K562 (cell line): ENCODE data around the gene FASTK. TPM values are rescaled to one million over a fixed set of nuclear protein-coding genes. Genes with fewer than 3 reads are reported as not detected.

Experiments used
- ATAC-seq: fragments of 200-7000 bp; cut with Tn5 transposase; 3 replicates; pipeline ENCODE4 v1.9.1; 2020; ENCODE audit warnings: moderate library complexity
- BruUV-seq: library from RNA; stranded (reverse); fragments of 400-500 nt; replicated peaks from 2 replicates; lab custom pipeline; 2021; lab: Mats Ljungman, UMichigan
- CTCF ChIA-PET: fragments of 300-600 bp; formaldehyde crosslinking; extraction: SDS; loops from one replicate; lab custom pipeline; 2021; ENCODE audit warnings: low intra/inter-chr PET ratio; lab: Yijun Ruan, JAX
- POLR2A ChIA-PET: fragments of 300-600, 350-650 bp; sonication (Branson Sonifier 250); formaldehyde crosslinking; extraction: SDS; loops from one replicate; lab custom pipeline; 2021; ENCODE audit warnings: antibody characterized with exemption, inconsistent platforms; lab: Yijun Ruan, JAX
- DNase-seq, 4 experiments: peaks; one replicate each; pipeline versions ENCODE4 v3.0.0 to v3.0.0-alpha.2; 2011 to 2018; ENCODE audit warnings: low spot score in 3 of 4, mixed read lengths in 3 of 4; ENCODE audit errors: extremely low read depth in 1 of 4
- FAIRE-seq: peaks from 2 replicates; lab custom pipeline; 2011; peaks lifted over from hg19 to GRCh38; lab: Jason Lieb, UNC
- H2AFZ ChIP-seq: 2 replicates; pipeline ENCODE4 v1.6.0; 2011; ENCODE audit warnings: low read depth, low read length, control low read depth, inconsistent platforms
- H3K27ac ChIP-seq: fragments of 200-600 bp; 3 replicates; pipeline ENCODE4 v1.8.0; 2011; ENCODE audit warnings: low read depth, mild to moderate bottlenecking, control low read depth, inconsistent platforms, low read length, moderate library complexity, mixed read lengths; ENCODE audit errors: extremely low read depth
- H3K27me3 ChIP-seq, 2 experiments: fragments of 300-600 bp in 1 of 2; 2 replicates in 1 of 2; 3 replicates in 1 of 2; pipeline versions ENCODE4 v1.6.0 to v1.8.0; 2011; ENCODE audit warnings: inconsistent platforms in 2 of 2, low read length in 2 of 2, mild to moderate bottlenecking in 1 of 2, mixed read lengths in 1 of 2, moderate library complexity in 1 of 2; ENCODE audit not compliant: control insufficient read depth in 2 of 2, insufficient read depth in 2 of 2
- H3K36me3 ChIP-seq: fragments of 300-600 bp; 3 replicates; pipeline ENCODE4 v1.8.0; 2011; ENCODE audit warnings: mild to moderate bottlenecking, low read length, inconsistent platforms; ENCODE audit not compliant: control insufficient read depth, insufficient read depth
- H3K4me1 ChIP-seq, 2 experiments: fragments of 200-600 bp in 1 of 2; replicated peaks in 1 of 2; 2 replicates in 1 of 2; 3 replicates in 1 of 2; pipeline versions ENCODE4 v1.5.1 to v1.8.0; 2011; ENCODE audit warnings: inconsistent platforms in 2 of 2, low read length in 2 of 2, mild to moderate bottlenecking in 1 of 2, mixed read lengths in 1 of 2, moderate library complexity in 1 of 2; ENCODE audit not compliant: control insufficient read depth in 2 of 2, insufficient read depth in 2 of 2
- H3K4me2 ChIP-seq: 2 replicates; pipeline ENCODE4 v1.6.1; 2011; ENCODE audit warnings: low read length, control low read depth, inconsistent platforms, mixed read lengths; ENCODE audit not compliant: insufficient read depth
- H3K4me3 ChIP-seq: fragments of 200-600 bp; sonication (generic), shearing (Covaris generic); 2 replicates; pipeline ENCODE4 v1.5.1; 2016; ENCODE audit warnings: control low read depth, inconsistent platforms
- H3K79me2 ChIP-seq: fragments of 200-600 bp; 3 replicates; pipeline ENCODE4 v1.8.0; 2011; ENCODE audit warnings: low read length, inconsistent platforms; ENCODE audit not compliant: control insufficient read depth, insufficient read depth
- H3K9ac ChIP-seq, 2 experiments: 2 replicates each; pipeline versions ENCODE4 v1.6.0 to v1.6.1; 2011; ENCODE audit warnings: low read depth in 2 of 2, low read length in 2 of 2, control low read depth in 1 of 2, inconsistent platforms in 1 of 2, mild to moderate bottlenecking in 1 of 2, mixed read lengths in 1 of 2; ENCODE audit not compliant: insufficient read depth in 1 of 2
- H3K9me1 ChIP-seq: one replicate; pipeline ENCODE4 v1.6.0; 2011; ENCODE audit warnings: inconsistent platforms, mild to moderate bottlenecking, low read length, moderate library complexity; ENCODE audit not compliant: control insufficient read depth, insufficient read depth
- H3K9me3 ChIP-seq: replicated peaks from 2 replicates; pipeline ENCODE4 v1.5.1; 2011; ENCODE audit warnings: low read depth, low read length, inconsistent platforms; ENCODE audit not compliant: control insufficient read depth, insufficient read depth
- H4K20me1 ChIP-seq: replicated peaks from 2 replicates; pipeline ENCODE4 v1.6.1; 2011; ENCODE audit warnings: low read length, inconsistent platforms, mixed read lengths; ENCODE audit not compliant: control insufficient read depth, insufficient read depth
- ADNP ChIP-seq: fragments of 200-800 bp; sonication (Bioruptor generic); IDR thresholded peaks from 2 replicates; pipeline ENCODE4 v1.6.1; 2016; ENCODE audit warnings: missing genetic modification characterization, missing compliant biosample characterization
- NFATC3 ChIP-seq: fragments of 450-650 bp; IDR thresholded peaks from 2 replicates; pipeline ENCODE4 v1.6.1; 2017; ENCODE audit warnings: mild to moderate bottlenecking
- NFXL1 ChIP-seq: fragments of 450-650 bp; formaldehyde crosslinking; IDR thresholded peaks from 2 replicates; pipeline ENCODE4 v1.4.0; 2021; ENCODE audit warnings: mild to moderate bottlenecking
- POLR2A ChIP-seq: fragments of 450-650 bp; conservative IDR thresholded peaks from 2 replicates; pipeline ENCODE4 v1.6.1; 2016
- POLR2G ChIP-seq: fragments of 200-400 bp; formaldehyde crosslinking; IDR thresholded peaks from 2 replicates; pipeline ENCODE4 v1.6.1; 2017; ENCODE audit warnings: low read depth, mild to moderate bottlenecking, antibody characterized with exemption, low read length, moderate library complexity
- RBFOX2 ChIP-seq: fragments of 200-400 bp; formaldehyde crosslinking; IDR thresholded peaks from 2 replicates; pipeline ENCODE4 v1.6.1; 2017; ENCODE audit warnings: low read depth, mild to moderate bottlenecking, low read length, moderate library complexity
- ZBTB8A ChIP-seq: fragments of 450-650 bp; IDR thresholded peaks from 2 replicates; pipeline ENCODE4 v1.6.1; 2018; ENCODE audit warnings: mild to moderate bottlenecking, moderate library complexity; ENCODE audit not compliant: partially characterized antibody
- WGBS: fragments of 100-300 bp; shearing (Covaris generic); methylation state at CpG from one replicate; pipeline ENCODE4 v1.1.6; 2016; ENCODE audit warnings: low coverage, mixed read lengths; ENCODE audit not compliant: insufficient coverage; ENCODE audit errors: missing lambda C conversion rate; 5-methylcytosine and 5-hydroxymethylcytosine counted together
- in situ Hi-C: fragments of 300-500 bp; cut with MboI; formaldehyde crosslinking; loops from 4 replicates; pipeline ENCODE4 v1.15.0; 2018; ENCODE audit warnings: inconsistent platforms, mixed read lengths
- intact Hi-C: fragments of 100-400 bp; cut with micrococcal nuclease; formaldehyde crosslinking; loops from 2 replicates; pipeline ENCODE4 v1.14.2; 2022
- polyA plus RNA-seq, 8 experiments: library from polyadenylated mRNA; depleted of rRNA in 4 of 8; stranded (reverse) in 5 of 8; unstranded in 3 of 8; fragments of >200 nt; fragmentation: Nextera tagmentation in 2 of 8; fragmentation: Illumina TruSeq in 1 of 8; extraction: Ambion mirVana in 2 of 8; extraction: Trizol in 1 of 8; gene quantifications; 2 replicates each; pipeline versions ENCODE4 v1.2.1 to v1.2.3, GENCODE V29; 2011 to 2014; ENCODE audit warnings: inconsistent platforms in 1 of 8, missing spikeins in 1 of 8
- total RNA-seq, 7 experiments: library from RNA; depleted of rRNA in 6 of 7; stranded (reverse); fragments of >200 nt in 6 of 7; fragmentation: Illumina TruSeq in 2 of 7; extraction: Trizol in 2 of 7; gene quantifications; 2 replicates each; pipeline versions ENCODE4 v1.2.1 to v1.2.3, GENCODE V29; 2011 to 2021; ENCODE audit warnings: low replicate concordance in 1 of 7
- TF ChIP-seq, protein P1 (sequence below): sonication (generic); formaldehyde crosslinking; IDR thresholded peaks from 2 replicates; pipeline ENCODE4 v1.8.1; 2023; ENCODE audit warnings: mild to moderate bottlenecking, missing genetic modification reagents
- TF ChIP-seq, protein P2 (sequence below): fragments of 450-650 bp; IDR thresholded peaks from 2 replicates; pipeline ENCODE4 v1.6.1; 2016; ENCODE audit warnings: missing biosample characterization, missing genetic modification characterization

The FASTK gene
- total and polyA plus RNA-seq, 9 of the 15 experiments (the other 6 are each of a cell fraction or from before 2014, with no cell fraction given) = 0.51 to 150 (median 48.2) TPM

GRCh38 chr7:151075978-151076426 is 4.6 kb downstream of the FASTK start (continued):
- TF ChIP-seq, protein P1, sequence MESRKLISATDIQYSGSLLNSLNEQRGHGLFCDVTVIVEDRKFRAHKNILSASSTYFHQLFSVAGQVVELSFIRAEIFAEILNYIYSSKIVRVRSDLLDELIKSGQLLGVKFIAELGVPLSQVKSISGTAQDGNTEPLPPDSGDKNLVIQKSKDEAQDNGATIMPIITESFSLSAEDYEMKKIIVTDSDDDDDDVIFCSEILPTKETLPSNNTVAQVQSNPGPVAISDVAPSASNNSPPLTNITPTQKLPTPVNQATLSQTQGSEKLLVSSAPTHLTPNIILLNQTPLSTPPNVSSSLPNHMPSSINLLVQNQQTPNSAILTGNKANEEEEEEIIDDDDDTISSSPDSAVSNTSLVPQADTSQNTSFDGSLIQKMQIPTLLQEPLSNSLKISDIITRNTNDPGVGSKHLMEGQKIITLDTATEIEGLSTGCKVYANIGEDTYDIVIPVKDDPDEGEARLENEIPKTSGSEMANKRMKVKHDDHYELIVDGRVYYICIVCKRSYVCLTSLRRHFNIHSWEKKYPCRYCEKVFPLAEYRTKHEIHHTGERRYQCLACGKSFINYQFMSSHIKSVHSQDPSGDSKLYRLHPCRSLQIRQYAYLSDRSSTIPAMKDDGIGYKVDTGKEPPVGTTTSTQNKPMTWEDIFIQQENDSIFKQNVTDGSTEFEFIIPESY = peak; percentile 68
- TF ChIP-seq, protein P2, sequence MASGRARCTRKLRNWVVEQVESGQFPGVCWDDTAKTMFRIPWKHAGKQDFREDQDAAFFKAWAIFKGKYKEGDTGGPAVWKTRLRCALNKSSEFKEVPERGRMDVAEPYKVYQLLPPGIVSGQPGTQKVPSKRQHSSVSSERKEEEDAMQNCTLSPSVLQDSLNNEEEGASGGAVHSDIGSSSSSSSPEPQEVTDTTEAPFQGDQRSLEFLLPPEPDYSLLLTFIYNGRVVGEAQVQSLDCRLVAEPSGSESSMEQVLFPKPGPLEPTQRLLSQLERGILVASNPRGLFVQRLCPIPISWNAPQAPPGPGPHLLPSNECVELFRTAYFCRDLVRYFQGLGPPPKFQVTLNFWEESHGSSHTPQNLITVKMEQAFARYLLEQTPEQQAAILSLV (tag) = no peak
- TF ChIP-seq POLR2A = peak; percentile 70; the same call in 1 of the 2 replicates
- peak; percentile 49 for TF ChIP-seq POLR2G

- Histone ChIP-seq H3K4me3 (no peak overlapping the region), H3K4me1 (peaks cover 23 to 73% of the 10 kb centered on the region in 2 experiments), H3K27ac (no peak overlapping the region), H2AFZ (no peak overlapping the region), H3K27me3 (no peaks in the 10 kb centered on the region), H3K4me2 (no peak overlapping the region), H3K36me3 (peaks cover 90% of the 10 kb centered on the region), H3K9ac (peak overlapping the region in 1 of 2 experiments; percentile 74; a peak in 2 of 4 replicates), H3K9me1 (no peaks in the 10 kb centered on the region), H3K9me3 (no peaks in the 10 kb centered on the region), H3K79me2 (peaks cover 21% of the 10 kb centered on the region), H4K20me1 (peaks cover 5% of the 10 kb centered on the region)
- FAIRE-seq (no peak), DNase-seq (no peak), ATAC-seq (no peak)
- POLR2A ChIA-PET = interaction anchor here (1.2 to 1.8 kb wide), 5 partner anchors 8 to 48 kb away, joined by 4 to 8 read pairs (median 5); partner anchors contain the start of gene ABCB8
- no TSS peak for BruUV-seq
- in situ Hi-C loops = no loop called here
- CTCF ChIA-PET = no interaction called here
- intact Hi-C loops = no loop called here
- 80% methylated on average over 7 of the region's 7 CpGs for WGBS
- TF ChIP-seq NFXL1 (no peak), ZBTB8A (no peak), ADNP (tag) (no peak), POLR2G (peak; percentile 62), RBFOX2 (peak; percentile 56), NFATC3 (no peak)
Observed at GRCh38 chr7:151075662-151075971, 5.0 kb downstream of the FASTK start.
